Measurements from ENCODE around the gene UQCRC2.

DNA sequence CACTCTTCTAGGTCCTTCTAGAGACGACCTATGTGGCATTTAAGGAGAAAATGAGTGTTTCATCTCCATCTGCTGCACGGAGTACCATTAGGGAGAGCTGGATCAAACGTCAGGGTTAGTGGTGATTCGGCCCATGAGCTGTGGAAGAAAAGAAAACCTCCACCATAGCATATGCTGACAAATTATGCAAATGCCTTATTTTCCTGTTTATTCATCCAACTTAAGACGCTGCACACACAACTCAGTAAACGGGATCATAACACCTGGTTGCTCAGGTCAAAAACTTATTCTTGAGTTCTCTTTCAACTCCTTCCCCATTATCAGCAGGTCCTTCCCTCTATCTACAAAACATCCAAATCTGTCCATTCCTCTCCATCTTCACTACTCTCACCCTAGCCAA lies 53.5 kb downstream of the UQCRC2 start:
- TF ChIP-seq, protein P1, sequence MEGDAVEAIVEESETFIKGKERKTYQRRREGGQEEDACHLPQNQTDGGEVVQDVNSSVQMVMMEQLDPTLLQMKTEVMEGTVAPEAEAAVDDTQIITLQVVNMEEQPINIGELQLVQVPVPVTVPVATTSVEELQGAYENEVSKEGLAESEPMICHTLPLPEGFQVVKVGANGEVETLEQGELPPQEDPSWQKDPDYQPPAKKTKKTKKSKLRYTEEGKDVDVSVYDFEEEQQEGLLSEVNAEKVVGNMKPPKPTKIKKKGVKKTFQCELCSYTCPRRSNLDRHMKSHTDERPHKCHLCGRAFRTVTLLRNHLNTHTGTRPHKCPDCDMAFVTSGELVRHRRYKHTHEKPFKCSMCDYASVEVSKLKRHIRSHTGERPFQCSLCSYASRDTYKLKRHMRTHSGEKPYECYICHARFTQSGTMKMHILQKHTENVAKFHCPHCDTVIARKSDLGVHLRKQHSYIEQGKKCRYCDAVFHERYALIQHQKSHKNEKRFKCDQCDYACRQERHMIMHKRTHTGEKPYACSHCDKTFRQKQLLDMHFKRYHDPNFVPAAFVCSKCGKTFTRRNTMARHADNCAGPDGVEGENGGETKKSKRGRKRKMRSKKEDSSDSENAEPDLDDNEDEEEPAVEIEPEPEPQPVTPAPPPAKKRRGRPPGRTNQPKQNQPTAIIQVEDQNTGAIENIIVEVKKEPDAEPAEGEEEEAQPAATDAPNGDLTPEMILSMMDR (IDR thresholded peaks at IDR 0.05) = no peak
- TF ChIP-seq ZFX (IDR thresholded peaks at IDR 0.05; ENCODE audit: borderline replicate concordance) = no peak
